Measurements from ENCODE around the gene BEST2.

Gene BEST2

GRCh38 chr19:12782424-12783290 is 31.1 kb downstream of the BEST2 start:
- peak; percentile 87 for DNase-seq
- Histone ChIP-seq H3K4me3 (ENCODE audit: low read depth, low read length) (peak overlapping the region; percentile 56), H3K27me3 (ENCODE audit: insufficient read depth, low read depth, severe bottlenecking) (no peaks in the 10 kb centered on the region), H3K27ac (peak overlapping the region; percentile 96), H3K9me3 (ENCODE audit: severe bottlenecking) (no peaks in the 10 kb centered on the region), H3K36me3 (no peaks in the 10 kb centered on the region)
- peak; percentile 43 for TF ChIP-seq CTCF (IDR thresholded peaks at IDR 0.05; ENCODE audit: low read depth, low read length)

- Histone ChIP-seq H3K27ac (peak overlapping the region; percentile 96), H3K4me3 (ENCODE audit: low read depth, low read length) (peak overlapping the region; percentile 56)
- no peak for DNase-seq
Observed at GRCh38 chr19:12783291-12783848, 31.8 kb downstream of the BEST2 start.

GRCh38 chr19:12783849-12784393 is 32.3 kb downstream of the BEST2 start:
- H3K27me3 ChIP-seq (ENCODE audit: insufficient read depth, low read depth, severe bottlenecking): no peaks in the 10 kb centered on the region
- TF ChIP-seq CTCF (IDR thresholded peaks at IDR 0.05; ENCODE audit: low read depth, low read length): no peak
- peak overlapping the region; percentile 96 for H3K27ac ChIP-seq
- no peaks in the 10 kb centered on the region for H3K9me3 ChIP-seq (ENCODE audit: severe bottlenecking)
- H3K36me3 ChIP-seq: no peaks in the 10 kb centered on the region
- no peak overlapping the region for H3K4me3 ChIP-seq (ENCODE audit: low read depth, low read length)
- DNase-seq: no peak

More at GRCh38 chr19:12783291-12783848, 31.8 kb downstream of the BEST2 start:
- H3K36me3 ChIP-seq: no peaks in the 10 kb centered on the region
- H3K9me3 ChIP-seq (ENCODE audit: severe bottlenecking): no peaks in the 10 kb centered on the region
- no peak for TF ChIP-seq CTCF (IDR thresholded peaks at IDR 0.05; ENCODE audit: low read depth, low read length)
- no peaks in the 10 kb centered on the region for H3K27me3 ChIP-seq (ENCODE audit: insufficient read depth, low read depth, severe bottlenecking)

GRCh38 chr19:12784394-12784870 is 32.8 kb downstream of the BEST2 start:
- H3K36me3 ChIP-seq: no peaks in the 10 kb centered on the region
- no peak for DNase-seq
- H3K27ac ChIP-seq: peak overlapping the region; percentile 96
- H3K27me3 ChIP-seq (ENCODE audit: insufficient read depth, low read depth, severe bottlenecking): no peaks in the 10 kb centered on the region
- H3K9me3 ChIP-seq (ENCODE audit: severe bottlenecking): no peaks in the 10 kb centered on the region
- H3K4me3 ChIP-seq (ENCODE audit: low read depth, low read length): no peak overlapping the region
- TF ChIP-seq CTCF (IDR thresholded peaks at IDR 0.05; ENCODE audit: low read depth, low read length): no peak

- no peak for DNase-seq
- Histone ChIP-seq H3K4me3 (ENCODE audit: low read depth, low read length) (no peak overlapping the region), H3K36me3 (no peaks in the 10 kb centered on the region), H3K27ac (peak overlapping the region; percentile 96), H3K27me3 (ENCODE audit: insufficient read depth, low read depth, severe bottlenecking) (no peaks in the 10 kb centered on the region), H3K9me3 (ENCODE audit: severe bottlenecking) (no peaks in the 10 kb centered on the region)
- no peak for TF ChIP-seq CTCF (IDR thresholded peaks at IDR 0.05; ENCODE audit: low read depth, low read length)
Observed at GRCh38 chr19:12784871-12785430, 33.4 kb downstream of the BEST2 start.
